ENCODE results near the gene SEPTIN3.

- TF ChIP-seq CTCF (IDR thresholded peaks at IDR 0.05; ENCODE audit: low read depth, low read length, poor library complexity, severe bottlenecking) (no peak), EZH2phosphoT487 (IDR thresholded peaks at IDR 0.05; ENCODE audit: borderline replicate concordance, low read length) (no peak)
Measured at GRCh38 chr22:41963453-41964111, 5.7 kb upstream of the SEPTIN3 start.
